HepG2 (cell line): ENCODE data around the gene ATP11A. TPM values are rescaled to one million over a fixed set of nuclear protein-coding genes. Genes with fewer than 3 reads are reported as not detected.

Experiments
- ATF1 ChIP-seq: IDR thresholded peaks from 2 replicates; pipeline ENCODE4 v1.6.1; 2016; ENCODE audit warnings: mild to moderate bottlenecking, control low read depth
- DR1 ChIP-seq: sonication (generic); formaldehyde crosslinking; IDR thresholded peaks from 2 replicates; pipeline ENCODE4 v1.8.0; 2021; ENCODE audit warnings: mild to moderate bottlenecking, missing genetic modification reagents, inconsistent platforms
- FOXJ3 ChIP-seq: sonication (generic); formaldehyde crosslinking; IDR thresholded peaks from 2 replicates; pipeline ENCODE4 v1.4.0; 2020; ENCODE audit warnings: missing genetic modification reagents, mild to moderate bottlenecking, borderline replicate concordance
- HNRNPUL1 ChIP-seq: fragments of 200-400 bp; formaldehyde crosslinking; IDR thresholded peaks from 2 replicates; pipeline ENCODE4 v1.6.1; 2017; ENCODE audit warnings: low read depth, mild to moderate bottlenecking, low read length, moderate library complexity
- MXI1 ChIP-seq: IDR thresholded peaks from 3 replicates; pipeline ENCODE4 v1.6.1; 2012; ENCODE audit warnings: low read depth, low read length, inconsistent platforms, borderline replicate concordance
- NFYB ChIP-seq: sonication (generic); formaldehyde crosslinking; IDR thresholded peaks from 2 replicates; pipeline ENCODE4 v1.4.0; 2020; ENCODE audit warnings: missing genetic modification reagents
- NONO ChIP-seq, 2 experiments: fragments of 450-650 bp in 1 of 2; sonication (generic) in 1 of 2; formaldehyde crosslinking in 1 of 2; IDR thresholded peaks in 1 of 2; conservative IDR thresholded peaks in 1 of 2; 2 replicates each; pipeline versions ENCODE4 v1.6.1 to v1.8.0; 2017 to 2022; ENCODE audit warnings: mild to moderate bottlenecking in 1 of 2, missing genetic modification reagents in 1 of 2, moderate library complexity in 1 of 2
- THYN1 ChIP-seq: sonication (generic); formaldehyde crosslinking; IDR thresholded peaks from 2 replicates; pipeline ENCODE4 v1.8.1; 2023; ENCODE audit warnings: low read depth, mild to moderate bottlenecking, moderate library complexity, missing genetic modification reagents, borderline replicate concordance
- ZBTB2 ChIP-seq: sonication (generic); formaldehyde crosslinking; IDR thresholded peaks from 2 replicates; pipeline ENCODE4 v1.8.0; 2022; ENCODE audit warnings: low read depth, missing genetic modification reagents
- ZFP82 ChIP-seq: sonication (generic); formaldehyde crosslinking; IDR thresholded peaks from 2 replicates; pipeline ENCODE4 v1.5.1; 2020; ENCODE audit warnings: mild to moderate bottlenecking, missing genetic modification reagents, borderline replicate concordance
- ZNF160 ChIP-seq: sonication (generic); formaldehyde crosslinking; IDR thresholded peaks from 2 replicates; pipeline ENCODE4 v1.8.0; 2022; ENCODE audit warnings: mild to moderate bottlenecking, inconsistent platforms, missing genetic modification reagents
- ZNF232 ChIP-seq: sonication (generic); formaldehyde crosslinking; IDR thresholded peaks from 2 replicates; pipeline ENCODE4 v1.4.0; 2020; ENCODE audit warnings: missing genetic modification reagents, borderline replicate concordance
- ZNF503 ChIP-seq: sonication (generic); formaldehyde crosslinking; IDR thresholded peaks from 2 replicates; pipeline ENCODE4 v1.4.0; 2020; ENCODE audit warnings: missing genetic modification reagents
- ZNF512 ChIP-seq: sonication (generic); formaldehyde crosslinking; IDR thresholded peaks from 2 replicates; pipeline ENCODE4 v1.4.0; 2020; ENCODE audit warnings: mild to moderate bottlenecking, missing genetic modification reagents
- ZSCAN21 ChIP-seq: sonication (generic); formaldehyde crosslinking; IDR thresholded peaks from 2 replicates; pipeline ENCODE4 v1.8.0; 2022; ENCODE audit warnings: mild to moderate bottlenecking, missing genetic modification reagents, moderate library complexity, borderline replicate concordance
- ZSCAN22 ChIP-seq: sonication (generic); formaldehyde crosslinking; IDR thresholded peaks from 2 replicates; pipeline ENCODE4 v1.4.0; 2020; ENCODE audit warnings: mild to moderate bottlenecking, missing genetic modification reagents
- polyA plus RNA-seq, 8 experiments: library from polyadenylated mRNA; depleted of rRNA in 3 of 8; stranded (reverse) in 7 of 8; unstranded in 1 of 8; fragments of >200 nt; fragmentation: Illumina TruSeq in 4 of 8; extraction: Trizol in 4 of 8; gene quantifications; 2 replicates each; pipeline versions ENCODE4 v1.2.1 to v1.2.3, GENCODE V29; 2011 to 2016; ENCODE audit warnings: low read depth in 4 of 8, missing spikeins in 1 of 8, mixed read lengths in 1 of 8; ENCODE audit not compliant: insufficient read depth in 1 of 8
- total RNA-seq, 5 experiments: library from RNA; depleted of rRNA; stranded (reverse); fragments of >200 nt; fragmentation: Illumina TruSeq; extraction: Trizol; gene quantifications; 2 replicates each; pipeline ENCODE4 v1.2.3, GENCODE V29; 2016; ENCODE audit warnings: low read depth in 1 of 5
- TF ChIP-seq, protein P1 (sequence below): sonication (generic); formaldehyde crosslinking; IDR thresholded peaks from 2 replicates; pipeline ENCODE4 v1.4.0; 2020; ENCODE audit warnings: low read depth, missing genetic modification reagents

ATP11A gene
- total and polyA plus RNA-seq, 2 of the 13 experiments (the other 11 are each of a cell fraction or from before 2014, with no cell fraction given), result 18.4 to 20.1 TPM

DNA sequence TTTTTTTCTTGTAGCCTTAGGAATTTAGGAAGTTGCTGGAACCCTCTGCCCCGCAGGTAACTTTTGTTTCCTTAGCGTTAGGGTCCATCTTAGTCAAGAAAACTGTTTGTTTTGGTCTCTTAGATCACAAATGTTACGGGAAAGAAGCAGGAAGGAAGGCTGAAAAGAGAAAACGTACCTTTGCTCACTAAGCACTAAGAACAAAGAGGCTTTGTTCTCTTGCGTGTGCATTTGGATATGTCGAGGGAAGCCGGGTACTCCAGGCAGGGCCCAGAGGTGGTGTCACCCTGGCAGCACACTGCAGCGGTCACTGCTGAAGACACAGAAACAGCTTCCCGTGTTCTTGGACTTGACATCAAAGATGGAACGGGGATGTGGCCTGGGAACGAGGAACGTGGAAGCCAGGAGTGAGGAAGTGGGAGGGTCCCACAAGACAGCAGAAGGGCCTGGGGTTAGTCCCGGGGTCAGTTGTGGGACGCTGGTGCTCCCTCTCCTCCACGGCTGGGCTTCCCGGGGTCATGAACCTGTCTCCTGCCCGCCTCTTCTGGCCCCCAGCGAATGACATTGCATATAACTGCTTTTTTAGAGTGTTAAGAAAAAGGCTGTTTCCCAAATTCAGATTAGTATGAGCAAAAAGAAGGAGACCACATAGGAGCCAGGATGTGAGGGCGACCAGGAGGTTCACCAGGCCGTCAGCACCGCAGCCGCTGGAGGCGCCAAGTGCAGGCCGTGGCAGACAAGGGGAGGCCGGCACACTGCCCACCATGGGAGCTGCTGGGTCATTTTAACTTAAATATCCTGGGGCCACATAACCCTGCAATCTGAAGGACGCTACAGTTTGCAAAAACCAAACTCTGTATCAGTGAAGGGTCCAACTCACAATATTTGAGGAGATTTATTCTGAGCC lies 31.6 kb downstream of the ATP11A start (continued):
- TF ChIP-seq ZBTB2 (CRISPR knock-in tag) (no peak), ZNF503 (peak; percentile 74; the same call in 1 of the 2 replicates), ZNF232 (CRISPR knock-in tag) (peak; percentile 53; the same call in 1 of the 2 replicates), THYN1 (CRISPR knock-in tag) (no peak), ZSCAN22 (CRISPR knock-in tag) (no peak), FOXJ3 (peak; percentile 33; the same call in 1 of the 2 replicates), DR1 (CRISPR knock-in tag) (no peak), ZNF160 (CRISPR knock-in tag) (no peak), NFYB (no peak; the same call in 1 of the 2 replicates), ZNF512 (no peak), ATF1 (CRISPR knock-in tag) (no peak), ZFP82 (CRISPR knock-in tag) (no peak), NONO (IDR thresholded peaks at IDR 0.05) (no peak), NONO (CRISPR knock-in tag; conservative IDR thresholded peaks at IDR 0.05) (no peak), HNRNPUL1 (no peak), ZSCAN21 (CRISPR knock-in tag) (peak; percentile 82), MXI1 (peak; percentile 39; the same call in 1 of the 3 replicates)
- TF ChIP-seq, protein P1, sequence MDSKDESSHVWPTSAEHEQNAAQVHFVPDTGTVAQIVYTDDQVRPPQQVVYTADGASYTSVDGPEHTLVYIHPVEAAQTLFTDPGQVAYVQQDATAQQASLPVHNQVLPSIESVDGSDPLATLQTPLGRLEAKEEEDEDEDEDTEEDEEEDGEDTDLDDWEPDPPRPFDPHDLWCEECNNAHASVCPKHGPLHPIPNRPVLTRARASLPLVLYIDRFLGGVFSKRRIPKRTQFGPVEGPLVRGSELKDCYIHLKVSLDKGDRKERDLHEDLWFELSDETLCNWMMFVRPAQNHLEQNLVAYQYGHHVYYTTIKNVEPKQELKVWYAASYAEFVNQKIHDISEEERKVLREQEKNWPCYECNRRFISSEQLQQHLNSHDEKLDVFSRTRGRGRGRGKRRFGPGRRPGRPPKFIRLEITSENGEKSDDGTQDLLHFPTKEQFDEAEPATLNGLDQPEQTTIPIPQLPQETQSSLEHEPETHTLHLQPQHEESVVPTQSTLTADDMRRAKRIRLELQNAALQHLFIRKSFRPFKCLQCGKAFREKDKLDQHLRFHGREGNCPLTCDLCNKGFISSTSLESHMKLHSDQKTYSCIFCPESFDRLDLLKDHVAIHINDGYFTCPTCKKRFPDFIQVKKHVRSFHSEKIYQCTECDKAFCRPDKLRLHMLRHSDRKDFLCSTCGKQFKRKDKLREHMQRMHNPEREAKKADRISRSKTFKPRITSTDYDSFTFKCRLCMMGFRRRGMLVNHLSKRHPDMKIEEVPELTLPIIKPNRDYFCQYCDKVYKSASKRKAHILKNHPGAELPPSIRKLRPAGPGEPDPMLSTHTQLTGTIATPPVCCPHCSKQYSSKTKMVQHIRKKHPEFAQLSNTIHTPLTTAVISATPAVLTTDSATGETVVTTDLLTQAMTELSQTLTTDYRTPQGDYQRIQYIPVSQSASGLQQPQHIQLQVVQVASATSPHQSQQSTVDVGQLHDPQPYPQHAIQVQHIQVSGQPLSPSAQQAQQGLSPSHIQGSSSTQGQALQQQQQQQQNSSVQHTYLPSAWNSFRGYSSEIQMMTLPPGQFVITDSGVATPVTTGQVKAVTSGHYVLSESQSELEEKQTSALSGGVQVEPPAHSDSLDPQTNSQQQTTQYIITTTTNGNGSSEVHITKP (CRISPR knock-in tag), result peak; percentile 43; the same call in 1 of the 2 replicates
